VCaP (cell line): ENCODE data around the gene ADRA2B.

Source experiments
- H3K27ac ChIP-seq: fragments of 450-650 bp; 2 replicates; pipeline ENCODE4 v1.5.1; 2017
- TF ChIP-seq, protein P1 (sequence below): fragments of 450-650 bp; conservative IDR thresholded peaks from 2 replicates; pipeline ENCODE4 v1.5.1; 2017; ENCODE audit warnings: mild to moderate bottlenecking, moderate library complexity

Gene ADRA2B

DNA sequence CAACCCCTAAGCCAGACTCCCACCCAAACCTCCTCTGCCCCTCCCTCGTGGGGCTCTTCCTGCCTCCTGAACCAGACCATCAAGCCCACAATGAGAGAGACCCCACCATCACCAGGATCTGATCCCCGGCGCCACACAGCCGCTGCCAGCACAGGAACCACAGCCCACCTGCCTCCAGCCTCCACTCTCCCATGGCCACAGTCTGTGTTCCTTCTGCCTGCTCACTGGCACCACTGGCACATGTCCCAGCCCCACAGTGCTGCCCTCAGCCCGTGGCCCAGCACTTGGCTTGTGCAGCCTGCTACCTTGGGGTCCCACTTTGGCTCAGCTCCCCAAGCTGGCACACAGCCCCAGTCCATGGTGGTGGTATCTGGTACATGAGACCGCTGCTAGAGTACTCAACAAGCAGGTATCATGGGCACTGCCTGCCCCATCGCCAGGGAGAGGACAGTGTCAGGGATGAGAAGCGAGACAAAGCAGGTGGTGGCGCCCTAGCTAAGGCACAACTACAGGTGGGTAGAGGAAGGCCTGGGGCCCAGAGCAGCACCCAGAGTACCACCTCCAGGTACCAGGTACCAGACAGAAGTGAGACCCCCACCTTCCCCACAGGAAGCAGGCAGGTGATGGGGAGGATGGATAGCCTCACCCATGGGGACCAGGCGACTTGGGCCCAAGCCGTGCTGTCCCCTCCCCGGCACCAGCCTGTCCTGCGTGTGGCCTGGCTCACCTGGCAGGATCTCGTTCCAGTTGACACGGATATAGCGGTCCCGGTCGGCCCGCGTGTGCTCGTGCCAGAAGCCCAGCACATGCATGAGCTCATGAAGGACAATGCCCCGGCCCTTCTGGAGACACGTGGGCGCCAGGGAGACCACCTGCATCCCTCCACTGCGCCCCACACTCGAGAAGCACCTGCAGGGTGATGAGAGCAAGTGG lies 15.7 kb upstream of the ADRA2B start:
- no peak overlapping the region for H3K27ac ChIP-seq
- TF ChIP-seq, protein P1, sequence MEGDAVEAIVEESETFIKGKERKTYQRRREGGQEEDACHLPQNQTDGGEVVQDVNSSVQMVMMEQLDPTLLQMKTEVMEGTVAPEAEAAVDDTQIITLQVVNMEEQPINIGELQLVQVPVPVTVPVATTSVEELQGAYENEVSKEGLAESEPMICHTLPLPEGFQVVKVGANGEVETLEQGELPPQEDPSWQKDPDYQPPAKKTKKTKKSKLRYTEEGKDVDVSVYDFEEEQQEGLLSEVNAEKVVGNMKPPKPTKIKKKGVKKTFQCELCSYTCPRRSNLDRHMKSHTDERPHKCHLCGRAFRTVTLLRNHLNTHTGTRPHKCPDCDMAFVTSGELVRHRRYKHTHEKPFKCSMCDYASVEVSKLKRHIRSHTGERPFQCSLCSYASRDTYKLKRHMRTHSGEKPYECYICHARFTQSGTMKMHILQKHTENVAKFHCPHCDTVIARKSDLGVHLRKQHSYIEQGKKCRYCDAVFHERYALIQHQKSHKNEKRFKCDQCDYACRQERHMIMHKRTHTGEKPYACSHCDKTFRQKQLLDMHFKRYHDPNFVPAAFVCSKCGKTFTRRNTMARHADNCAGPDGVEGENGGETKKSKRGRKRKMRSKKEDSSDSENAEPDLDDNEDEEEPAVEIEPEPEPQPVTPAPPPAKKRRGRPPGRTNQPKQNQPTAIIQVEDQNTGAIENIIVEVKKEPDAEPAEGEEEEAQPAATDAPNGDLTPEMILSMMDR: no peak

DNA sequence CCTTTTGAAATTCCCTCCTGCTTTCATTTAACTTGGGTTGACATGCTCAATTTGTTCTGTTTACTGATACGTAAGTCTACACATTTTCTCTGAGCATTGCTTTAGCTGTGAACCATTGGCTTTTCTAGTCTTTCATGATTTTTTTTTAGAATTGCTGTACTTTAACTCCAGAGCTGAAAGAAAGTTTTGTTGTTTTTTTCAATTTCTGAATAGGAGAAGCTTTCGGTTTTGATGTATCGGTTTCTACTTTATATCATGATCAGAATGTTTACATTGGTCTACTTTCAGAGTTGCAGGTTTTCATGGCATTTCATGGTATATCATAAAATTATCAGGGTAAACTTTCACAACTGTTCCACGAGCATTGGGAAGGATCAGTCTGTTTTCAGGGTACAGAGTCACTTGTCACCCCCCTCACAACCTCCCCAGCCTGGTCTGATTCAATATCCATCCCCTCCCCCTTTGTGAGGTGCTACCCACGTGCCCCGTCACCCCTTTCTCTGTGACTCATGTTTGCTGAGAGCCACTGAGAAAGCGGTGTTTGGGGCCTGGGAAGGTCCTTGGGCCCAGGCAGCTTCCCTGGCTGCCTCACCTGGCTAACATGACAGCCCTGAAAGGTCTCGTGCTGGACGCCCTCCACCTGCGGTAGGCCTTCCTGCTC lies 14.9 kb upstream of the ADRA2B start:
- TF ChIP-seq, protein P1: no peak
- H3K27ac ChIP-seq: no peak overlapping the region

DNA sequence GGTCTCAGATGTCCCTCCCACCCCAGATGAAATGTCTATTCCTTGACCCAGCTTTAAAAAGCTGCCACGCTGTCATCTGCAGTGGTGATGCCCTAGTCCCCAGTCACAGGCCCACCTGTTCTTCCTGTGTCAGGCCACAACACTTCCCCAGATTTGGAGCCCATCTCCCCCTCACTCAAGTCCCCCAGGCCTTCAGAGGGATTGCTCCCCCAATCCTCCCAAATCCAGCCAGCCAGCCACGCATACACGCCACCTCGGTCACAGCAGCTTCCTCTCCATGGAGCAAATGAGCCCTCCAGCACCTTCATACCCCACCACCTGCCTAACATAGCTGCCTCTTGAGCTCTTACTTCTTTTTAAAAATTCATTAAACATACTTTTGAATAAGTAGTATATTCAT lies 14.1 kb upstream of the ADRA2B start:
- no peak overlapping the region for H3K27ac ChIP-seq
- TF ChIP-seq, protein P1: no peak

DNA sequence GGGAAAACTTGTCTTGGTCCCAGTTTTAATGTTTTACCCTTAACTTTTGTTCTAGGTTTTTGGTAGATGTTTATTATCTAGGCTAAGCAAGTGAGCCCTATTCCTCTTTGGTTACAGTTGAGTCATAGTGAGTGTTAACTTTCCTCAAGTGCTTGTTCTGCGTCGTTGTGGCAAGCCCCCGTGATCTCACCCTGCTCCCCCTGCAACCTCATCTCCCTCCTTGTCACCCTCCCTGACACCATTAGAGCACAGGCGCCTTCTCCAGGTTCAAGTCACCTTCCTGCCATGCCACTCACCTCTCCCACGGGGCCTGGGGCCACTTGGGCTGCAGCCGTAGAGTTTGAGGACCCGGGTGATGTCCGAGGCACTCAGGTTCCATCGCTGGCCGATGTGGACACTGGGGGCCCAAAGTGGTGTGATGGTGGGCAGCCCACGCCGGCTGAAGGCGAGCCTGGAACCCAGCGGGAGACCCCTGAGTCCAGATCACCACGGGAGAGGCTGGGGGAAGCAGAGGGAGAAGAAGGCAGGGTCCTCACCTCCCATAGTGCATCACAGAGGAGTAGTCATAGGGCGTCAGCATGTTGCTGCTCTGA lies 13.3 kb upstream of the ADRA2B start:
- H3K27ac ChIP-seq: no peak overlapping the region
- TF ChIP-seq, protein P1: no peak

DNA sequence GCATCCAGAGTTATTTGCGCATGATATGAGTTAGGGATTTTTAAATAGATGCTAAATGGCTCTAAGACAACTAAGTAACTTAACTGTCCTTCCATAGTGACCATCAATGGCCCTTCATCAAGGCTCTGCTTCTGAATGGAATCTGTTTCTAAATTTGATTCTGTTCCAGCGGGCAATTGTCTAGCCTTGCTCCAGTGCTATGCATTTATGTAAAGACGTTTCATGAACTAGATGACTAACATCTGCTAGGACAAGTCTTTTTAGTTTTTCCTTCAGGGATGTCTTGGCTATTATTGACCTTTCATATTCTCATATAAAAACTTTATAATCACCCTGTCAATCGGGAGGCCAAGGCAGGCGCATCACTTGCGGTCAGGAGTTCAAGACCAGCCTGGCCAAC lies 12.1 kb upstream of the ADRA2B start:
- no peak overlapping the region for H3K27ac ChIP-seq
- TF ChIP-seq, protein P1: no peak

DNA sequence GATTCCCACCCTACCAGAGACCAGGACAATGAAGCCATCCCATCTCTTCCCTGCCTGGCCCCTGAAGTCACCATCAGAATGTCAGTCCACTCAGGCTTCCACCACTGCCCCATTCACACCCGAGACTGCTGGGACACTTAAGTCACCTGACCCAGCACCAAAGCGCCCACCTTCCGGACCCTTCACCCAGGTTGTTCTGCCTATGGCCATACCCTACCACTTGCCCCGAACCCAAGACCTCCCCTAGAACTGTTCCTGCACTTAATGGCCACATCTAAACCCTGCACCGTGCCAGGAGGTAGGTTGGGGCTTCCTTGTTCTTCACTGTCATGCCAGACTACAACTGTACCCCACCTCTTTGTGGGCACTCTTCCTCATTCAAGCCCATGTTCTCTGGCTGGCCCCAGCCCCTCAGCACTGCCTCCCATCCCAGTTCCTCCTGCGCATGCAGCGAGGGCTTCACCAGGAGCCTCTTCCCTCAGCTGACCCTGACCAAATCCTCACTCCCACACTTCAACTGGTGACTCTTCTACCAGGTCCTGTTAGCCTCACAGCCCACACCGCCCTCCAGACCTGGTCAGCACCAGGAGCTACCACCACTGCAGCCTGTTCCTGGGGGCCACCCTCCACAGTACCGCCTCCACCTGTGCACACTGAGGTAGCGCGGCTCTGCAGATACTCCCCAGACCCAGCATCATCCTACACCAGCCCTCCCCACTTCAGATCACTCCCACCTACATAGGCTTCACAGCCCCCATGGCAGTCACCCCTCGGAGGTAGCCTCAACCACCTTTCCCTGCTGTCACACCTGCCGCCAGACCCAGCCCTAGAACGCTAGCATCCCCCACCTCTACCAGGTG lies 8.3 kb upstream of the ADRA2B start:
- H3K27ac ChIP-seq: no peak overlapping the region
- TF ChIP-seq, protein P1: no peak
